ENCODE measurements around the gene GLT1D1. TPM values are rescaled to one million over a fixed set of nuclear protein-coding genes. Genes with fewer than 3 reads are reported as not detected.
A peak's percentile ranks its signal among the peaks of the same experiment; 100 is the strongest.

The GLT1D1 gene
- total RNA-seq, 1 experiment from 2014 or later = 4.2 TPM

DNA sequence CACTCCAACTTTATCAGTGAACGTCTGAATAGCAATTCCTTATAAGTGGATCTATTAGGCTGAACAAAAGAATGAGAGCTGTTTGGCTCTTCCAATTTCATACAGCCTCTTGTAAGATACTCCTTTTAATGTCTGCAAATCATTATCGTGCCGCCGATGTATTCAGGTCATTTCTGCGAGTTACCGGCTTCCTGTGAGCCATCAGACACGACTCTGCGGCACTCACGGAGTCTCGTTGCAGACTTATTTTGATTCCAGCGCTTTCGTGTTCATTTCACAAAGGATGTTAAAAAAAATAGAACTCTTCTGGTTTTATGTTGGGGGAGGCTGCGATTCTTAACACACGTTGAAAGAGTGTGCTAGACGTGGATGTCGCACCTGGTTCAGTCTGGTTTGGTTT lies 106.6 kb downstream of the GLT1D1 start:
- DNase-seq = no peak
- H3K27me3 ChIP-seq = no peaks in the 10 kb centered on the region

DNA sequence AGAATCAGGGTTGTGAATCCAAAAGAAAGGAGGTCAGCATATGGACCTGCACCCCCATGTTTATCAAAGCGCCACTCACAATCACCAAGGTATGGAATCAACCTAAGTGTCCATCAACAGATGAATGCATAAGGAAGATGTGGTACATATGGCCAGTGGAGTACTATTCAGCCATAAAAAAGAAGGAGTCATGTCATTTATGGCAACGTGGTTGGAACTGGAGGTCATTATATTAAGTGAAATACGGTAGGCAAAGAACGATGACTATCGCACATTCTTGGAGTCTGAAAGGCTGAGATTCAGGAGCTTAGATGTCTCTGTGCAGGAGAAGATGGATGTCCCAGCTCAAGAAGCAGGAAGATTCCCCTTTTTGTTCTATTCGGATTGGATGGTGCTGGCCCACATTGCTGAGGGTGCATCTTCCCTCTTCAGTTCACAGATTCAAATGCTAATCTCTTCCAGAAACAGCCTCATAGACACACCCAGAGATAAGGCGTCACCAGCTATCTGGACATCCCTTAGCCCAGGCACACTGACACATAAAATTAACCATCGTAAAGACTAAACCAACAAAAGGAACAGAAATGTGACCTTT lies 108.1 kb downstream of the GLT1D1 start:
- Histone ChIP-seq H3K9me3 (no peaks in the 10 kb centered on the region), H3K4me3 (no peak overlapping the region), H3K36me3 (no peaks in the 10 kb centered on the region)

More for the DNA sequence above, 106.6 kb downstream of the GLT1D1 start:
- Histone ChIP-seq H3K4me3 (no peak overlapping the region), H3K36me3 (no peaks in the 10 kb centered on the region), H3K9me3 (no peaks in the 10 kb centered on the region)

DNA sequence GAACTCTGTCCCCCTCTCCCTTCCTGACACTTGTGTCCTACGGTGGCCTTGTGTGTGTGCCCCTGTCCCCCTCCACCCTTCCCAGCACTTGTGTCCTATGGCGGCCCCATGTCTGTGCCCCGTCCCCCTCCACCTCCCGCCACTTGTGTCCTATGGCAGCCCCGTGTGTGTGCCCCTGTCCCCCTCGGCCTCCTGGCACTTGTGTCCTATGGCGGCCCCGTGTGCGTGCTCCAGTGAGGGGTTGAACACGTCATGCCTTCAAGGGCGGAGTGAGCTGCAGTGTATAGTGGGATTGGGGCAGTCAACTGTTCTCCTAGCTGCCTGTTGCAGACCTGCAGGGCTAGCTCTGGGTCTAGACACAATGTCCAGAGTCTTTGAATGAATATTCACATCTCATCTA lies 108.7 kb downstream of the GLT1D1 start:
- Histone ChIP-seq H3K36me3 (no peaks in the 10 kb centered on the region), H3K9me3 (no peaks in the 10 kb centered on the region), H3K4me3 (no peak overlapping the region), H3K27me3 (no peaks in the 10 kb centered on the region)
- DNase-seq = no peak

More for the DNA sequence above, 108.1 kb downstream of the GLT1D1 start:
- DNase-seq = no peak
- no peaks in the 10 kb centered on the region for H3K27me3 ChIP-seq

DNA sequence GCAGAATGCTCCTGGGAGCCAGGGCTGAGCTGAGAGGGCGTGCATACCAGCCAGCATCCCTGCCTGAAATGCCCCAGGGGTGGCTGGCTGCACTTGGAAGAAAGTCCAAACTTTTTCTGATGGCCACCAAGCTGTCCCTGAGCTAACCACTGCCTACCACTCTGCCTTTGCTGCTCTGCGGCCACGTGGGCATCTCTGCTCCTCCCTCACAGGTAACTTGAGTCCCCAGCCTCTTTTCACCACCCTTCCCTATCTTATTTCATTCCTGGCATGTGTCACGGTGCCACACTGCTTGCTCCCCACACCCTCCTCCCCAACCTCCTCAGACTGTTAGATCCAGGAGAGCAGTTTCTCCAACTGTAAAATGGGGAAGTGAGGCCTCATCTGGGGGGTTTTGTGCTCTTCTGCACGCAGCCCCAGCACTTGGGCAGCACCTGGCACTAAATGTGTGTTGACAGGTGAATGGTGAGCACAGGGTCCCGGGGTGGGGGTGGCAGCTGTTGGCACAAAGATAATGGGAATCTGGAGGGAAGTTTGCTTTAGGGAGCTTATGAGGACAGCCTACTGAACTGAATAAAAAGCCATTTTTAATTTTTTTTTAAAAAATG lies 113.0 kb downstream of the GLT1D1 start:
- Histone ChIP-seq H3K9me3 (no peaks in the 10 kb centered on the region), H3K36me3 (no peaks in the 10 kb centered on the region), H3K4me3 (no peak overlapping the region), H3K27me3 (0 out of 2 replicates have a peak, but pooled peaks cover 2% of the 10 kb centered on the region)
- no peak for DNase-seq

DNA sequence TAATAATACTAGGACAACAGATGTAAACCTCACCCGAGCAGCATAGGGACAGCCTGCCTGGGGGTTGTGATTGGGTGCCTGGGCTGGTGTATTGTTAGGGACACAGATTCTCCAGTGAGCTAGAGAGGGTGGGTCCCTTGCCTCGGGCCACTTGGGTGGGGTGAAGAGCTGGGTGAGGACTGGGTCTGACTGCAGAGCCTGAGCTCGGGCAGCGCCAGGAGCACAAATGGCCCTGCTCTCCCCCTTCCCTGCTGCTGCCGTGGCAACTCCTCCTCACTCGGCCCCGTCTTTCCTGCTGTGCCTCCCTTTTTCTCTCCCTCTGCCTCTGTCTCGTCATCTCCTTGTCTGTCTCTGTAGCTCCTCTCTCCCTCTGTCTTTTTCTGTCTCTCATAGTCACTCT lies 115.4 kb downstream of the GLT1D1 start:
- no peaks in the 10 kb centered on the region for H3K36me3 ChIP-seq
- H3K27me3 ChIP-seq = 0 out of 2 replicates have a peak, but pooled peaks cover 2% of the 10 kb centered on the region
- DNase-seq = no peak
- no peaks in the 10 kb centered on the region for H3K9me3 ChIP-seq
- no peak overlapping the region for H3K4me3 ChIP-seq

DNA sequence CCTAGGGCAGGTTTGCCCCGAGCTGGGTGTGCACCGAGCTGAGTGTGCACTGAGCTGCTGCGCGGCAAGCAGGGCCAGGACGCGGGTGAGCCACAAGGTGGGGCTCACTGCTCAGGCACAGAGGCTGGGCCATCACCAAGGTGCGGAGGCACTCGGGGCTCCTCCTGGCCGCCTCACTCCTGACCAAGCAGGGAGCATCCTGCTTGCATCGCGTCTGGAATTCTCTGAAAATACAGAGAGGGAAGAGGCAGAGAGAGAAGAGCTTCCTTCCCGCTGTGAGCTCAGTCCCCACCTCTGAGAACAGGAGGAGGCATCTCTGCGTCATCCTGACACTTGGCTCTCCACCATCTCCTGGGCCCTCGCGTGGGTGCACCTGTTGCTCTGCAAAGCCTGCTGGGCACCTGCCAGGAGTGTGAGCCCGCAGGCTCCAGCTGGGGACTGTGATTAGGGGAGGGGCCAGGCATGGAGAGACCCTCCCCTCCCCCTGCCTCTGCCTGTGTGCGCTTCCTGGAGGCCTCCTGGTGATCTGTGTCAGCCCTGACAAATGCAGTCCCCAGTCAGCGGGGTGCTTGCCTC lies 116.3 kb downstream of the GLT1D1 start:
- H3K9me3 ChIP-seq = no peaks in the 10 kb centered on the region
- no peaks in the 10 kb centered on the region for H3K36me3 ChIP-seq
- H3K27me3 ChIP-seq = 0 out of 2 replicates have a peak, but pooled peaks cover 2% of the 10 kb centered on the region
- H3K4me3 ChIP-seq = no peak overlapping the region
- DNase-seq = peak; percentile 22

DNA sequence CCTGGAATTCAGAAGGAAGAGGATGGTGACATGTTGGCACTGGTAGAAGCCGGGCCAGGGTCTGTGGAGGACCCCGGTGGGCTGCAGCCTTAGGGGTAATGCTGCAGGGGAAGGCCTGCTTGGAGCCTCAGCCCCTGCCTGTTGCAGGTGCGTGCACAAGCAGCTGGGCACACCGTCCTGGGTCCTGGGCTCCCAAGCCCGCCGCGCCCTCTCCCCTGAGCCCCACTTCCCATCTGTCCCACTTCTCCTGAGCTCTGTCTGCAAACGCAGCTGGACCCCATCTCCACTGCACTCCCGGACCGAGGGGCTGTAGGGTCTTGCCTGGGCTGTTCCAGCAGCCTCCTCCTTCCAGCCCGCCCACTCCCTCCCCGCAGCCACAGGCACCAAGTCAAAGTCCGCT lies 116.8 kb downstream of the GLT1D1 start:
- Histone ChIP-seq H3K4me3 (no peak overlapping the region), H3K9me3 (no peaks in the 10 kb centered on the region), H3K36me3 (no peaks in the 10 kb centered on the region), H3K27me3 (0 out of 2 replicates have a peak, but pooled peaks cover 2% of the 10 kb centered on the region)
- DNase-seq = no peak

DNA sequence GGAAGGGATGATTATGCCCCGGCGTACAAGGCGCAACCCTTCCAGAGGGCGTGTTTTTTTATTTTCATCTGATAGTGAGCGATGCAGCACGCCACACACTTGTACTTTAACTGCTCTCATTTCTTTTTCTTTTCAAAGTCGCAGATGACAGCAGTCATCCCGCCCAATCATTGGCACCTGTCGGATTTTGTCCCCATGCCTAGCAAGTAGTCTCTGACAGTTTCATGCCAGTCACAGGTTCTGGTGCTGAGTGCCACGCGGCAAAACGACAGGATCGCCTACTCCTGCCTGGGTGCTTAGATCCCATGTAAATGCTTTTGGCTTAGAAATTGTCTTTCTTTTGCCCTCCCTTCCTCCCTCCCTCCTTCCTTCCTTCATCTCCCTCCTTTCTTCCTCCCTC lies 117.7 kb downstream of the GLT1D1 start:
- Histone ChIP-seq H3K36me3 (no peaks in the 10 kb centered on the region), H3K9me3 (no peaks in the 10 kb centered on the region), H3K27me3 (0 out of 2 replicates have a peak, but pooled peaks cover 2% of the 10 kb centered on the region), H3K4me3 (no peak overlapping the region)
- DNase-seq = no peak

DNA sequence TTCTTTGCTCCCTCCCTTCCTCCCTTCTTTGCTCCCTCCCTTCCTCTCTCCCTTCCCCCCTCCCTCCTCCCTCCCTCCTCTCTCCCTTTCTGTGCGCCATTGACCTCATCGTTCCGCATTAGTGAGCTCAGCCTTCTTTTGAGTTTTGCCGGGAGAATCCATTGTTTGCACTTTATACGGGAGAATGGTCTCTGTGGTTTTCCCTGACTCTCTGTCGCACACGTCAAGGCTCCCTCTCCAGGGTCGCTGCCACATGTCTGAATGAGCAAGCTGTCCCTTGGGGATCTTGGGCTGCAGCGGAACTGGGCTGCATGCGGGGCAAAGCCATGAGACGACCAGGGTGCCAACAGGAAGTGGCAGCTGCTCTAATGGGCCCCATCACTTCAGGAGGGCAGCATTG lies 118.5 kb downstream of the GLT1D1 start:
- Histone ChIP-seq H3K4me3 (no peak overlapping the region), H3K27me3 (0 out of 2 replicates have a peak, but pooled peaks cover 2% of the 10 kb centered on the region), H3K9me3 (no peaks in the 10 kb centered on the region), H3K36me3 (no peaks in the 10 kb centered on the region)
- no peak for DNase-seq

DNA sequence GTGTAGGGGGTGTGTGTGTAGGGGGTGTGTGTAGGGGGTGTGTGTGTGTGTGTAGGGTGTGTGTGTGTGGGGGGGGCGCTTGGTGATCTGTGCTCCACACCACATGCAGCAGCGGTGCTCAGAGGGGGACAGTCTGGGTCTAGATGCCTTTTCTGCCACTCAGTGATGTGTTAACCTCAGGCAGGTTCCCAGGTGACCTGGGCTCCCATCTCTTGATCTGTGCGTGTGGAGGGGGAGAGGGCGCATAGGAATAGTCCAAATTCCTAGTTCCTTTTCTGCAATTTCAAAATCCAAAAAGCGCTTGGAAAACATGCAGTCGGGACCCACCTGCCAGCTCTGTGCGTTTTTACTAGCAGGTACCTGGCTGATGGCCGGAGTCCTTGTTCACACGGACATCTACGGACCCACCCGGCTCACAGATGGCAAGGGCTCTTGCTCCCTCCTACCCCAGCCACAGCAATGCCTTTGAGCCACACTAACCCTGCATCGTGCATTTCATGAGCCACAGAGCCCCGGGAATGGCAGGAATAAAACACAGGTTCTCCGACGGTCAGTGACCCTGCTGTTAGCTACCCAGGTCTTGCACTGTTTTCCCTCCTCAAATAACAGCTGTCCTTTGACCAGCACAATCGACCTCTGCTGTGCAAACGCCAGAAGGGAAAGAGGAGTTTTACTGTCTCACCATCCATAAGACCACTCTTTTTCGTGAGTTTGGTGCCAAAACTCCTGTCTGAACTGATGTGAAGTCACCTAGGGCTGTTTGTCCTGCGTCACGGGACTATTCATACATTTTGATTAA lies 120.8 kb downstream of the GLT1D1 start:
- no peaks in the 10 kb centered on the region for H3K9me3 ChIP-seq
- no peak overlapping the region for H3K4me3 ChIP-seq
- H3K36me3 ChIP-seq = no peaks in the 10 kb centered on the region
- H3K27me3 ChIP-seq = 0 out of 2 replicates have a peak, but pooled peaks cover 2% of the 10 kb centered on the region
- DNase-seq = no peak

DNA sequence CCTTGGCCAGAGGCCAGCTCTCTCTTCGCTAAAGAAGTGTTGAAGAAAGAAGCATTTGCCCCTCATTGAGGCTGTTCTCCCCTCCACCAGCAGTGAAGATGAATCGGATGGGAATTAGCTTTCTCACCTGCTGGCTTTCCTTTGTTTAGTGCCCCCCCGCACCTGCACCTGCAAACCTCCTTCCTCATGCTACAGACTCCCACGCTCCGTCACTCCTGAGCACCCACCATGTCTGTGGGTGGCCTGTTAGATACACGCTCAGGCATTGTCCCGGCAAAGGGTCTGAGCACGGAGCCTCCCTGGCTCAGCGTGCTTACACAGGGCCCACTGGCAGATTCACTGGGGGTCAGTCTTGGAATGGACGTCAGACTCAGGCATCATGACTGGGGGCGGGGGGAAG lies 121.6 kb downstream of the GLT1D1 start:
- no peak for DNase-seq
- Histone ChIP-seq H3K9me3 (no peaks in the 10 kb centered on the region), H3K4me3 (no peak overlapping the region), H3K27me3 (no peaks in the 10 kb centered on the region), H3K36me3 (no peaks in the 10 kb centered on the region)

DNA sequence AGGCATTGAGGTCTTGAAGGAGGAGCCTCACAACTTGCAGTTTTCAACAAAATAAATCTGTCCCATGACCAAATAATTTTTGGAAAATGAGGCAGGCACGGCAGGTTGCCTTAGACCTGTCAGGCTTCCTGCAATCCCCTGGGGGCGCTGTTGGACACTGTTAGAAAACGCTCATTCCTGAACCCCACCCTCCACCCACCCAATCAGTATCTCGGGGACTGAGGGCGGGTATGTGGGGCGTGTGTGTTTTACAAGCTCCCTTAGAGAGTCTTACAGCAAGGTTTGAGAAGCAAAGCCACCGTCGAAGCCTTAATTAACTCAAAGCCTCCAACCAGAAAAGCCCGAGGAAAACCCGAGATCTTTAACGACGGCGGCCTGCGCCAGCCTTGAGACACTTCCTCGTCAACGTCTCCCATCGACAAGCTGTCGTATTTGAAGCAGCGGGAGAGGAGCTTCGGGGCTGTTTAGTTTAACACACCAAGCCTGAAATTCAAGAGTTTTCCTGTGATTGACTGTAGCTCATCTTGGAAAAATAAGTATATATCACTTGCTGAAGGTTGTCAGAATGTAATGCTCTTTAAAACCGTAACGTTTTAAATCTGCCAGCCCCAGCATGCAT lies 123.0 kb downstream of the GLT1D1 start:
- Histone ChIP-seq H3K9me3 (no peaks in the 10 kb centered on the region), H3K27me3 (no peaks in the 10 kb centered on the region)
- DNase-seq = peak; percentile 25

DNA sequence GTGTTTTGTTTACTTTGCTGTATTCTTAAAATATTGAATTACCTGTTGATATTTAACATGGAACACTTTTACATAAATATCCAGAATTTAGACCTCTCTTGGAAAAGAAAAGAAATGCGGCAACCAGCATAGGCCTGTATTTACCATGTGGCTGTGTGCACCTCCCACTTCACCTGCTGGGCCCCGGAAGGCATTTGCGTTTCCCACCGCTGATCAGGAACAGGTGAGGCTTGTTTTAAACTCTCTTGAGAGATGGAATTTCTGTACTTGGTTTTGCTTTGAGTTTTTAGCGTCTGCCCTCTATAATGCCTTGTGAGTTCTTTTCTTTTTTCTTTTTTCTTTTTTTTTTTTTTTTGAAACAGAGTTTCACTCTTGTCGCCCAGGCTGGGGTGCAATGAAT lies 124.2 kb downstream of the GLT1D1 start:
- Histone ChIP-seq H3K36me3 (no peaks in the 10 kb centered on the region), H3K27me3 (no peaks in the 10 kb centered on the region), H3K4me3 (no peak overlapping the region), H3K9me3 (no peaks in the 10 kb centered on the region)
- no peak for DNase-seq

More for the DNA sequence above, 123.0 kb downstream of the GLT1D1 start:
- Histone ChIP-seq H3K36me3 (no peaks in the 10 kb centered on the region), H3K4me3 (no peak overlapping the region)

DNA sequence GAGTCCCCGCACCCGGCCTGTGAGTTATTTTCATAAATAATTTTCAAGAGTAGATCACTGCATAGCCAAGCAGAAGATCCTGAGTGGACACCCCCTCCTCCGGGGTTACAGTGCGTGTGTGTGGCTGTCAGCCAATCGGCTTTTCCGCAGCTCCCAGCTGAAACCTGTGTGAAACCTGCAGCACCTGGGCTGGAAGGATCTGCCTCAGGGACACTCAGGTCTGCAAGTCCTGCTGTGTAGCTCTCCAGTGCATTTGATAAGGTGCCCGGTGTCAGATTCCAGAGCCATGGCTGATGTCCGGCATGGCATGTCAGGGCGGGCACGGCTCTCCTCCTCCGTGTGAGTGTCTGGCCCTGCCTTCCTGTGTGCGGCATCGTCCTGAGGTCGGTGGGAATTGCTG lies 124.8 kb downstream of the GLT1D1 start:
- no peaks in the 10 kb centered on the region for H3K9me3 ChIP-seq
- DNase-seq = no peak
- no peaks in the 10 kb centered on the region for H3K27me3 ChIP-seq
- no peaks in the 10 kb centered on the region for H3K36me3 ChIP-seq
- H3K4me3 ChIP-seq = no peak overlapping the region

DNA sequence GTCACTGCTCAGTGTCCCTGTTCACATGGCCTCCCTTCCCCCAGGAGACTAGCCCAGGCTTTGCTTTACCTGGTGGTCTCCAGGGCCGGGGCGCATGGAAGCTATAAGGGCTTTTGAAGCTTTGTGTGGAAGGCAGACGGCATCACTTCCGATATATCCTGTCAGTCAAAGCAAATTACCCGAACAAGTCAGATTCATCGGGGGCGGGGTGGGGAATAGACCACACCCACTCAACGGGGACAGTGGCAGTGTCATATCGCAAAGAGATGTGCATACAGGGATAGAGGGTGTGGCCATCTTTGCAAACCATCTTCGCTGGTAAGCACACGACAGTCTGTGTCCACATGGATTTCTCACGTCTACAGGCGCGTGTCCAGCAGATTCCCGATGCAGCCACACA lies 127.3 kb downstream of the GLT1D1 start:
- H3K9me3 ChIP-seq = no peaks in the 10 kb centered on the region
- no peaks in the 10 kb centered on the region for H3K27me3 ChIP-seq
- H3K36me3 ChIP-seq = no peaks in the 10 kb centered on the region
- H3K4me3 ChIP-seq = no peak overlapping the region
- DNase-seq = no peak

DNA sequence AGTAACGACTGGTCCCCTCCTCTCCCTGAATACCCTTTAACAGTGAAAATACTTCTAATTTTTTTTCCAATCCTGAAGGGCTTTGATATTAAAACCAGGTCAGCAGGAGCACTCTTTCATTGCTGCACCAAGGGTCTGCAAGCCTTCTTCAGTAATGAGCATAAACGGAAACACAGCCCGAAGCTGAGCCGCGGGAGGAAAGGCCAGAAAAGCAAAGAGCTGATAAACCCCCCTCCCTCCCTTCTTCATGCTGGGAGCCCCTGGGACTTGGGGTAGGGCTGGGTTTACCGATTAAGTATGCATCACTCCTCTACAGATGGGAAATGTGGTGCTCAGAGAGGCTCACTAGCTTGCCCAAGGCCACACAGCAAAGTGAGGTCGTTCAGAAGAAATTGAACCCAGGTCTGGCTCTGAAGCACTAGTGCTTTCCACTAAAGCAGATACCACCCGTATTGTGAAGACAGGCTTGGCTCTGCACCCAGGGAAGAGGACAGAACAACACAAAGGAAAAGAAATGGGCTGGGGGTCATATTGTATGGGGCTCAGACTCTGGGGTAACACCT lies 128.8 kb downstream of the GLT1D1 start:
- DNase-seq = no peak
- no peak overlapping the region for H3K4me3 ChIP-seq
- no peaks in the 10 kb centered on the region for H3K9me3 ChIP-seq
- no peaks in the 10 kb centered on the region for H3K36me3 ChIP-seq
- H3K27me3 ChIP-seq = no peaks in the 10 kb centered on the region

Measured in MG63 (cell line).